ENCODE data around the gene CST9L.
"Not testable (repeated sequence)": the region's sequence is repeated elsewhere in the genome, so short reads cannot be mapped to it uniquely, and the experiment has no call there.

CST9L gene

DNA sequence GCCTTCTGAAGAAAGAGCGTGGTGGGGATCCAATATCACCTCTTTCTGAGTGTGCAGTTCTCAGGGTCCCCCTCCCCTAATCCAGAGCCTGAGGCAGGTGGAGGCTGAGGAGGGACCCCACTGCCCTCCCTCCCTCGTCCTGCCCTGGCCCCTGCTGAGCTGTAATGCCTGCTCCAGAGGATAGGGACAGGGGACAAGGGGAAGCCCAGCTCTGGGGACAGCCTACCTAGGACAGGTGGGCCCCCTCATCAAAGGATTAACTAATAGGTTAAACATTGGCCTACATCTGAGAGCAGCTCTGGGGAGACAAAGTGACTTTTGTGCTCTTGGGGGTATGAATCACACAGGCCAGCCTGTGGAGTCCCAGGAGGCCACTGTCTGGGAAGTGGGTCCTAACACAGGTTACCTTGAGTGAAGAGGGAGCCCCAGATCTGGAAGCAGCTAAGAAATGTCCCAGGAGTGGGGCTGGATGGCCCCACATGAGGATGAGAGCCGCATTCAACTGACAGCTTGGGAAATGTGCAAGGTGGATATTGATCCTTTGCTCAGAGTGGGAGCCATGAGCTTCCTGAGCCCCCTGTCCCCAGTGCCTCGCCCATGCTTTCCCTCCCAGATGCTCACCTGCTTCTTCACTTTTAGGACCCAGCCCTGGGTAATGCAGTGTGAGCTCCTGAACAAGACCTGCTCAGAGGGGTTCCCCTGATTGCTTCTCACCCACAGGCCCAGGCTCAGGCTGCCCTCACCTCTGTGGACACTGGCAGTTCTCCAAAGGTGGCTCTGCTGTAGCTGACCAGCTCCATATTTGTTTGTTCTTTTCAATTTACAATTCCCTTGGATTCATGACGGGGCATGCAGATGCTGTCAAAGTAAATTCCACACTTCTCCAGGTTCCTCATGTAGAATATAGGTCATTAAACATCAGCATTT lies 17.8 kb upstream of the CST9L start:
- DNase-seq: no peak

DNA sequence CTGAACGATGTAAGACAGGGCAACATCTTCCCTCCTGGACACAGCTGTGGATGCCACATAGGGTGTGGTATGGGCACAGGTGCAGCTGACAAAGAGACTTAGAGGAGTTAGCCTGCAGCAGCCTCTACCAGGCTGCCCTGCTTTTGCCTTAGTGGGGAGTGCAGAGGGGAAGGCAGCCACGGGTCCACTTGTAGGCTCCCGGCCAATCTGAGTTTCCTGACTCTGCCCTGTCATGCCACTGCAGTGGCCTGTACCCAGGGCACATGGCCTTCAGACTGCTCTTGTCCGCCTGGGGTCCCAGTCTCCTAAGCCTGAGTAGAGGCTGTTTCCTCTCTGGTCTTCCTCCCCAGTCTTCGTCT lies 17.1 kb upstream of the CST9L start:
- no peak for DNase-seq

DNA sequence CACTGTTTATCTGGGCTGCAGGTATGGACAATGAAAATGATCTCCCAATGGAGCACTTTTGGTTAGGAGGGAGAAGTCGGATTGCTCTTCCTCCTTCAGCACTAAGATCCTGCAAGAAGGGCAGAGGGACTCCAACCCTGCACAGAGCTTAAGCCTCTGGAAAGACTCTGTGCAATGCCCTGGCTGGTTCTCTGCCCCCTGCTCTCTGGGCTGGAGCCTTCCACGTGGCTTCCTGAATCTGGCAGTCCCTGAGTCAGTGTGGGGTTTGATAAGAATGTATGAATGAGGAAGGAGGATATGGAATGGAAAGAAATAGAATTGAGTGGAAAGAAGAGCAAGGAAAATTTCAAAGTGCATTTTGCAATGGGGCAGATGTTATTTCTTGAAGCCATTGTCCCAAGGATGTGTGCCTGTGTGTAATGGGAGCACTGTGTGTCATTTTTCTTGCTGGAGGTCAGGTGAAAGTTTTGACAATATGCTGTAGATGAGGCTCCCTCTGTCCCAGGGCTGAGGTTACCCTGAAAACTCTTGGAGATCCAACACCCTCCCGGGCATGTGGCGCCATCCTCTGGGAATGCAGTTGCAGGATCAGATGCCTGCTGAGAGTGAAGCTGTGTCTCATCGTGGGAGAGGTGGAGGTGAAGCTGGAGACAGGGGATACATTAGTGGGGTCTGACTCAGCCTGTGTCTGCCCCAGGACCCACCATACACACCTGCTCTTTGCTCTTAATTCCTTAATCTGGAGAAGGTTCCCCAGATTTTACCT lies 16.3 kb upstream of the CST9L start:
- no peak for DNase-seq

DNA sequence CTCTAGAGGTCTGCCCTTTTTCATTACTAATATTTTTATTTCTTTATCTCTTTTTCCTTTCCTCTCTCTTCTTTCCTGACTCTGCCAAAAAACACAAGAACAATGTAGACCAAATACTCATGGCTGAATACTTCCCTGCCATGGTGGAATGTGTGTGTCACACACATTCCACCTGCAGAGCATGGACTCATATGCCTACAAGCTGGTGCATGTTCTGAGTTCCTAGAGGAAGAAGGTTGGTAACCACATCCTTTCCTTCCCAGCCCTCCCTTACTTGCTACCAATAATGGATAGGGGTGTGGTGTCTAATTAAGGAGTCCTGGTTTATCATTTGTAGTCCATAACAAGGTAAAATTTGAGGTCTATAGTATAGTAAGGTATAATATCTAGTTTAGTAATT lies 15.2 kb upstream of the CST9L start:
- DNase-seq: no peak

DNA sequence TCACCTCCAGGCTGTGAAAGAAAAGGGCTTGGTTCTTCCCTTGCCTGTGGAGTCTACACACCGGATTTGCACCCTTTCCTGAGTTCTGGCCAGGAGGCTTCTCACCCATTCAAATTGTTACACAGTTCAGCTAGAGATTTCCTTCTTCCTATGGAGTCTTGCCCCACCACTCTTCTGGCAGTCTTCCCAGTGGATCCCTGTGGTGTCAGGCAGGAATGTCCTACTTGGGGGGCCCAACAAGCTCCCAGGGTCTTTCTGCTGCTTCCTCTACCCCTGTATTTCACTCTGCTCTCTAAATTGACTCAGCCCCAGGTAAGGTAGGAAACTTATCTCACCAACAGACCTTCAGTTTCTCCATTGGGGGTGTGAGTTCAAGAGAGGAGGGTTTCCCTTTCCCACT lies 14.0 kb upstream of the CST9L start:
- no peak for DNase-seq

DNA sequence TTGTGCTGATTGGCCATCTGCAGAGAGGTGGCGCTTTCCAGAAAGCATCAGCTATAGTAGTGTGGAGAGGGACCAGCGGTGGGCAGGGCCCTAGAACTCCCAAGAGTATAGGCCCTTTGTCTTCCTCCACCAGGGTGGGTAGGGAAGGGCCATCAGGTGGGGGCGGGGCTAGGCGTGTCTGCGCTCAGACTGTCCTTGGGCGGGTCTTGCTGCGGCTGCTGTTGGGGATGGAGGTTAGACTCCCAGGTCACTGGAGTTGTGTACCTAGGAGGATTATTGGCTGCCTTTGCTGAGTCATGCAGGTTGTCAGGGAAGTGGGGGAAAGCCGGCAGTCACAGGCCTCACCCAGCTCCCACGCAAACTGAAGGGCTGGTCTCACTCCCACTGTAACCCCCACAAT lies 13.5 kb upstream of the CST9L start:
- not testable (repeated sequence) for DNase-seq

DNA sequence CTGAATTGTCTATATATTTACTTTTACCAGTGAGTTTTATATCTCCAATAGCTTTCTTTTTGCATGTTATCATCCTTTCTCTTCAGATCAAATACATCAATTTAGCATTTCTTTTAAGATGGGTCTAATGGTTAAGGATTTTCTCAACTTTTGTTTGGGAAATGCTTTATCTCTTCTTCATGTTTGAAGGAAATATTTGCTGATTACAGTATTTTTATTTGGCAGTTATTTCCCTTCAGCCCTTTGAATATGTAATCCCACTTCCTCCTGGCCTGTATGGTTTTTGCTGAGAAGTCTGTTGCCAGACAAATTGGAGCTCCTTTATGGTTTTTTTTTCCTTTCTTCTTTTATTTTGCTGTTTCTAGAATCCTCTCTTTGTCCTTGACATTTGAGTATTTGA lies 6.7 kb upstream of the CST9L start:
- DNase-seq: no peak

DNA sequence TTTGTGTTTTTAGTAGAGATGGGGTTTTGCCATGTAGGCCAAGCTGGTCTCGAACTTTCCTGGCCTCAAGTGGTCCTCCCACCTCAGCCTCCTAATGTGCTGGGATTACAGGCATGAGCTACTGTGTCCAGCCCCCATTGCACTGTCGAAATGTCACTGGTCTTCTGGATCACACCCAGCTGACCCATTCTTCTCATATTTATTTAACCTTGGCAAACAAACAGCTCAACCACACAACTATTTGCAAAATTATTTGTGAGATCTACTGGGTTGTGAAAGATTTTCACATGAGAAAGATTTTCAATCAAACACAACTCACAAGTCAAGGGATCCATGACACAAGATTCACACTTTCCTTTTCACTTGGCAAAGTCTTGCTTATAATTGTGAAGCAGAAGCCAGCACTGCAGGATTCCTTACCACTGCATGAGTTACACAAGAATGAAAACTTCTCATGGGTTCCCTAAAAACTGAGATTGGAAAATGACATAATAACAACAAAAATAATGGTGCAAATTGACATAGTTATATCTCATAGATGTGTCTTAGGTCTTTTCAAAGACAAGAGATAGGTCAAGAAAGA lies 2.0 kb upstream of the CST9L start:
- DNase-seq: no peak

DNA sequence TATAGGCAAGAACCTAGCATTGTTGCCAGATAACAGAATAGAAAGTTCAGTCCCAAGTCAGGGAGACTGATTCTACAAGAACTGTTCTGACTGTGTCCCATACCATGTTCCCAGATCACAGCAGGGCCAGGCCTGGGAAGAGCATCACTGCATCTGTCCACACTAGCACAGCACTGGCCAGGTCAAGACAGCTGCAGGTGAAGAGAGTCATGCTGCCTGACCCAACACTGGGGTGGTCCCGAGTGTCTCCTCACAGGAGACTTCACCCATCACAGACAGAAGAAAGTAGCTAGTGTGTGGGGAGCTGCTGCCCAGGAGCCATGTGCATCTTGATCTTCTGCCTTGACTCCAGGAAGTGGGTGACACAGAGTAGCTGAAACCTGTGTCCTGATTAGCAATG lies 1.3 kb upstream of the CST9L start:
- no peak for DNase-seq

DNA sequence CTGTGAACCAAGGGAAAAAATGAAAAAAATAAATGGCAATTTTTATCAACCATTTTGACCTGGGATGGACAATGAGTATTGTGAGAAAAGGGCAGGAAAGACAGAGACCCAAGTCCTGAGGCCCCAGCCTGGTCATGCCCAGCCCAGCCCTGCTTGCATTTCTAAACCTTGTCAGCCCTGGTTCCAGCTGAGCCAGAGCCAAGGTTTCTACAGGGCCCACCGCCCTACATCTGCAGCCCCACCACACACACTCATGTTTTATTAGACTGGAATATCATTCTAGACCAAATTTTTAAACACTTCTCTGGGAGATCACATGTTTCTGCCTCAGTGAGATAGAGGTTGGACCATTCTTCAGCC lies 667 bp upstream of the CST9L start:
- no peak for DNase-seq

DNA sequence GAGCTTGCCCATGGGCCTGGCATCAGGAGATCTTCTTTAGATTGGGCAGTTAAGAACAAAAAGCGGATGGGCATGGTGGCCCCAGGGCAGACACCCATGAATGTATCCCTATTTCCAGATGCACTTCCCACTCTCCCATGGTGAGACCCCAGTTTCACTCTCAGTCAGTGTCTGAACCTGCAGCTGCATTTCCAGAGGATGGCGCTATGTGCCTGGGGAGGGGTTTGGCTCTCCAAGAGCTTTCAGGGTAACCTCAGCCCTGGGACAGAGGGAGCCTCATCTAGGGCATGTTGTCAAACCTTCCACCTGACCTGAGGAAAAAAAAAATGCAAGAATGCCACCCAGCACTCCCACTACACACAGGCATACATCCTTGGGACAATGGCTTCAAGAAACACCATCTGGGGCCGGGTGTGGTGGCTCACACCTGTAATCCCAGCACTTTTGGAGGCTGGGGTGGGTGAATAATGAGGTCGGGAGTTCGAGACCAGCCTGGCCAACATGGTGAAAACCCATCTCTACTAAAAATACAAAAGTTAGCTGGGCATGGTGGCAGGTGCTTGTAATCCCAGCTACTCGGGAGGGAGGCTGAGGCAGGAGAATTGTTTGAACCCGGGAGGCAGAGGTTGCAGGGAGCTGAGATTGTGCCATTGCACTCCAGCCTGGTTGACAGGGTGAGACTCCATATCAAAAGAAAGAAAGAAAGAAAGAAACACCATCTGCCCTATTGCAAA lies 1.9 kb downstream of the CST9L start:
- no peak for DNase-seq

DNA sequence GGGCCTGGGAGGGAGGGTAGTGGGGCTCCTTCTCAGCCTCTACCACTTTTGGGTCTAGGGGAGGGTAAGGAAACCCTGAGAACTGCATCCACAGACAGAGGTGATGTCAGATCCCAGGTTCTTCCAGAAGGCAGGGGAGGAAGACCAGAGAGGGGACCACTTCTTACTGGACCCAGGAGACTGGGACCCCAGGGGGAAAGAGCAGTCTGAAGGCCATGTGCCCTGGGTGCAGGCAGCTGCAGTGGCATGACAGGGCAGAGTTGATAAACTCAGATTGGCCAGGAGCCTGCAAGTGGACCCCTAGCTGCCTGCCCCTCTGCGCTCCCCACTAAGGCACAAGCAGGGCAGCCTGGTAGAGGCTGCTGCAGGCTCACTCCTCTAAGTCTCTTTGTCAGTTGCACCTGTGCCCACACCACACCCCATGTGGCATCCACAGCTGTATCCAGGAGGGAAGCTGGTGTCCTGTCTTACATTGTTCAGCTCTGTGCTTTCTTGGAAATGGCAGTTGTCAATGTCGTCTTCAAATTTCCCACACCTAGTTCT lies 2.7 kb downstream of the CST9L start:
- no peak for DNase-seq

DNA sequence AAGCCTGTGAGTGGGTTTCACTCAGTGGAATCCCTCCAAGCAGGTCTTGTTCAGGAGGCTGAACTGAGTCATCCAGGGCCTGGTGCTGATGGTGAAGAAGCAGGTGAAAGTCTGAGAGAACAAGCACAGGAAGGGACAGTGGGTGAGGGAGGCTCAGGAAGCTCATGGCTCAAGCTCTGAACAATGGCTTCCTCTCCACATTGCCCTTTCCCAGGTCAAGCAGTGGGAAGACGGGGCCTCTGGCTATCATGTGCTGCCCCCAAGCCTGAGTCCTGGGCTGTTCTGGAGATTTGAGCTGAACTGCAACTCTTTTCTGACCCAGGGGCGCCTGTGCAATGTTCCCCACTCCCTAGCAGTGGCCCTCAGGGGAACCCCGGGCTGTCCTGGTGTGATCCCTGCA lies 3.4 kb downstream of the CST9L start:
- no peak for DNase-seq

DNA sequence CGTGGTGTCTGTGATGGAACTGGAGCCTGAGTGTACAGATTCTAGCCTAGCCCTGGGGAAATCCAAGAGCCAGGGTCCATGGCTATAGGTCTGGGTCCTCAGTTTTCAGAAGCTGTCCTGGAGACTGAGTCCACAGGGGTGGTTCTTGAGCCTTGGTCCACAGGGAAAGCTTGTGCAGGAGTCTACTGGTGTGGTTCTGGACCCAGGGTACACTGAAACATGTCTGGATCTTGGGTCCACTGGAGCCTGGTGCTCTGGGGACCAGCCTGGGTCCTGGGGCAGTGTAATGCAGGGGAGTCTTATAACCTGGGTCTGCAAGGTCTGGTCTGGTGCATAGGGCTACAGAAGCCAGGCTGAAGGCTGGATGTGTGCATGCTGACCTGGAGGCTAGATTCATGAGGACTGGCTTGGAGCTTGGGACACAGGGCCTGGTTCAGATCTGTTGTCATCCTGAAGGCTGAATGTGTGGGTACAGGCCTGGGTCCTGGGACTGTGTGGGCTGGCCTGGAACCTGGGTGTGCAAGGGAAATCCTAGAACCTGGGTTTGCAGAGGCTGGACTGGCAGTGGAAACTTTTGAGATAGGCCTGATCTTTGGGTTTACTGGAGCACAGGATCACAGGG lies 5.5 kb downstream of the CST9L start:
- DNase-seq: no peak

DNA sequence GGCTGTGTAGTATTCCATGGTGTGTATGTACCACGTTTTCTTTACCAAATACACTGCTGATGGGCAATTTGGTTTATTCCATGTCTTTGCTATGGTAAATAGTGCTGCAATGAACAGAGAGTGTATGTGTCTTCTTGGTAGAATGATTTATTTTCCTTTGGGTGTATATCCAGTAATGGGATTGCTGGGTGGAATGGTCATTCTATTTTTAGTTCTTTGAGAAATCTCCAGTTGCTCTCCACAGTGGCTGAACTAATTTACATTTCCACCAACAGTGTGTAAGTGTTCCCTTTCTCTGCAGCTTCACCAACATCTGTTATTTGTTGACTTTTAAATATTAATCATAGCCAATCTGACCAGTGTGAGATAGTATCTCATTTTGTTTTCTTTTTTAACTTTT lies 13.9 kb downstream of the CST9L start:
- no peak for DNase-seq

DNA sequence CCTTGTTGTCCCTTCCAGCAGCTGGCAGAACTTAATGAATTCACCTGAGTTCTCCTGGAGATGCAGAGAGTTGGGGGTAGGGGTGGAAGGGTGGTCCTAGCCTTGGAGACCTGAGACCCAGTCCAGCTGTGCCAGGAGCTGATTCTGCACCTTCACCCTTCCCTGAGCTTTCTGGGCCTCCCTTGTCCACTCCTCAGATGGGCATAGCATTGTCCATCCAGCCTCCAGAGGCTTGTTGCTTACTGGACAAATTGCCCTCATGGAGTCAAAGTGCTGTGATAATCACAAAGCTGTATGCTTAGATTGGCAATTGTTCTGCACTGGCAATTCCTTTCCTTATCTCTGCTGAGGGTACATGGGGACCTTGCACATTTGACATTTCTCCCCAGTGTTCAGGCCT lies 16.5 kb downstream of the CST9L start:
- DNase-seq: no peak

DNA sequence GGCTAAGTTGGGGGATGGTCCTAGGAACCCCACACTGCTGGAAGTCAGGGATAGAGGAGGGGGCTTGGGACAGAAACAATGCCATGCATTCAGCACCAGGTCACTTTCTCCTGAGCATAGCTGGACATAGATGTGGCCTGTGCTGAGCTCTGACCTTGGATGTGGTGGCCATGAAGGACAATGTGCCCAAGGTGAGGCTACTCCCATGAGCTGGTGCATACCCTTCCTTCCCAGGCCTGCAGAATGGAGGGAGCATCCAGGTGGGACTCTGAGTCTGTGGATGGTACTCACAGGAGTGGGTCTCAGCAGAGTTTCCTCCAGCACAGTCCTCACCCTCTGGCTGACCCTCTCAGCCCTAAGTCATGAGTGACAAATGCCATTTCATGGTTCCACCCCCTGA lies 16.9 kb downstream of the CST9L start:
- no peak for DNase-seq

DNA sequence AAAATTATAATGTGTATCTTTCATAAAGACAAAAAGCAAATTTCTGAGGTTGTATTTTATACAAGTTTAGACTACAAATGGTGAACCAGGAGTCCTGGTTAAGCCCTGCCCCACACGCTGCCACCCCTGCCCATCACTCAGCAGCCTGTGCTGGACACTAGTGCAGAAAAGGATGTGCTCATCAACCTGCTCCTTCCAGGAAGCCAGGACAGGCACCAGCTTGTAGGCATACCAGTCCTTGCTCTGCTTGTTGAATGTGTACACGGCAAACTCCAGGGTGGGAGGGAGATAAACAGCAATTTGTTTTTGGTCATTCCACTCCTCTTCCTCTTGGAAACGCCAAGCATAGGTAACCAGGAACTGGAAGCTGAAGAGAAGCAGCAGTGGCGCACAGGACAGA lies 18.1 kb downstream of the CST9L start:
- no peak for DNase-seq

DNA sequence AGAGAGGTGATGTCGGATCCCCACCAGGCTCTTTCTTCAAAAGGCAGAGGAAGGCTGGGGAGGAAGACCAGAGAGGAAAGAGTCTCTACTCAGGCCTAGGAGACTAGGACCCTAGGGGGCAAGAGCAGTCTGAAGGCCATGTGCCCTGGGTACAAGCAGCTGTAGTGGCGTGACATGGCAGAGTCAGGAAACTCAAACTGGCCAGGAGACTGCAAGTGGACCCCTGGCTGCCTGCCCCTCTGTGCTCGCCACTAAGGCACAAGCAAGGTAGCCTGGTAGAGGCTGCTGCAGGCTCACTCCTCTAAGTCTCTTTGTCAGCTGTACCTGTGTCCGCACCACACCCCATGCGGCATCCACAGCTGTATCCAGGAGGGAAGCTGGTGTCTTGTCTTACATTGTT lies 19.9 kb downstream of the CST9L start:
- no peak for DNase-seq

DNA sequence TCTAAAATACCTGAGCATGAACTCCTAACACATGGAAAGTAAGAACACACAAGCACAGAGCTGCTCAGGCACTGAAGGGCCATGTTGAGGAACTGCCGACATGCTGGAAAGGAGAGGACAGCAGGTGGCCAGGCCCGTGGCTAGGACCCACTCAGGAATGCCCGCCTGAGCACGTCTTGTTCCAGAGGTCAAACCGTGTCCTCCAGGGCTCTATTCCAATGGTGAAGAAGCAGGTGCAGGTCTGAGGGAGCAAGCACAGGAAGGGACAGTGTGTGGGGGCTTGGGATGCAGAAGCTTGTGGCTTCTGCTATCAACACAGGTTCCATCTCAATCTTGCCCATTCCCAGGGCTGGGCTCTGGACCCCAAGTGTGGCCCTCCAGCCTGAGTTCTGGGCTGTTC lies 20.7 kb downstream of the CST9L start:
- DNase-seq: no peak

DNA sequence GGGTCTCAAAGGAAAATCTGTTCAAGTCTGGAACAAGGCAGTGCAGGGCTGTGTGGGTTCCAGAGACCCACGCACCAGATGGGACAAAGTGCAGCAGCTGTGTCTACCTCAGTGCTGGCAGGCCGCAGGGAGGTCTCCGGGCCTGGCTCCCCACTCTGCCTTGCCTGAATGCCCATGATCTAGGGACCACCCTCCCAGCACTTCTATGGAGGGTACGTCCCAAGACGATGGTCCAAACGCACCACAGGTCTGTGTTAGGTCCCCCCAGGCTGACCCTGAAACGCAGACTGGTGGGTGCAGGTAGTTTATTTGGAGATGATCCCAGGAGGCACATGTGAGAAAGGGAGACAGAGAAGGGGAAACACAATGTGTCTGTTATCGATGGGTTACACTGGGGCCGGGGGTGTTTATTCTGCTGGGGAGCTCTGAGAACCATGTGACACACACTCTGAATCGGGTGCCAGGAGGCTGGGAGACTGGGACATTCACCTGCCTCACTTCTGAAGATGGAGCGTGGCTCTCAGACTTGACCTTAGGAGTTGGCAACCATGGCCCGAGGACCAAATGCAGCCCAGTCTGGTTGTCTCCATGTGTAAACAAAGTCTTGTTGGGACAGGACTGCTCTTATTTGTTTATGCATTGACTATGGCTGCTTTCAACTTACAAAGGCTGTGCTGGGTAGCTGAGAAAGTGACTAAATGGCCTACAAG lies 21.7 kb downstream of the CST9L start:
- DNase-seq: peak; percentile 24

DNA sequence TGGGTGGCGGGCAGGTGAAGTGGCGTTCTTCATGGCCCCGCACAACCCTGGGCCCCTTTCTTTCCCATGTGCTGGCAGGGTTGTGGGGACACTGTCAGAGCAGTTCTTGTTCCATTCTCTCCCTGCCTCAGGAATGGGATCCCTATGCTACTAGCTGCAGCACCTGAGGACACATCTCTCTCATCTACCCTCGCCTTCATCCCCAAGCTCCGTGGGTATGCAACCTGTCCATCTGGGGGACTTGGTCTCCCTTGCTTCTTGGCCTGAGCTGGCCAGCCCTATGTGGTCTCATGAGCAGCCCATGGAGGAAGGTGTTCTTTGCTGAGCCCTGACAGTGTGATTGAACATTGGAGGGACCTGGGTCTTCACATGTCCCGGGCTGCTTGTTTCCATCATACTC lies 24.2 kb downstream of the CST9L start:
- DNase-seq: no peak
